GM19372 (cell line): Measurements from ENCODE around the gene TMEM121.

ENCODE experiments used
- ATAC-seq: cut with Tn5 transposase; IDR thresholded peaks from one replicate; pipeline ENCODE4 v1.9.1; 2021; ENCODE audit warnings: mild to moderate bottlenecking, low read depth, moderate library complexity; ENCODE audit not compliant: unreplicated experiment

The TMEM121 gene

GRCh38 chr14:105527381-105527825, 1.0 kb downstream of the TMEM121 start:
- no peak for ATAC-seq

GRCh38 chr14:105527826-105528585, 1.6 kb downstream of the TMEM121 start:
- peak; percentile 61 for ATAC-seq

- no peak for ATAC-seq
Observed at GRCh38 chr14:105528586-105529318, 2.4 kb downstream of the TMEM121 start.

- ATAC-seq: no peak
Observed at GRCh38 chr14:105529319-105529568, 2.9 kb downstream of the TMEM121 start.

- no peak for ATAC-seq
Observed at GRCh38 chr14:105529569-105530284, 3.3 kb downstream of the TMEM121 start.

- no peak for ATAC-seq
Observed at GRCh38 chr14:105530285-105531087, 4.1 kb downstream of the TMEM121 start.

GRCh38 chr14:105531088-105531893, 4.9 kb downstream of the TMEM121 start:
- ATAC-seq: no peak

GRCh38 chr14:105531894-105532623, 5.7 kb downstream of the TMEM121 start:
- no peak for ATAC-seq

- no peak for ATAC-seq
Observed at GRCh38 chr14:105532735-105533141, 6.4 kb downstream of the TMEM121 start.

GRCh38 chr14:105533391-105533790, 7.0 kb downstream of the TMEM121 start:
- ATAC-seq: no peak

GRCh38 chr14:105533811-105534498, 7.6 kb downstream of the TMEM121 start:
- ATAC-seq: no peak

- ATAC-seq: no peak
Observed at GRCh38 chr14:105534586-105534985, 8.2 kb downstream of the TMEM121 start.

- no peak for ATAC-seq
Observed at GRCh38 chr14:105536051-105536450, 9.7 kb downstream of the TMEM121 start.

- no peak for ATAC-seq
Observed at GRCh38 chr14:105536691-105537579, 10.6 kb downstream of the TMEM121 start.

- no peak for ATAC-seq
Observed at GRCh38 chr14:105537580-105538474, 11.4 kb downstream of the TMEM121 start.

GRCh38 chr14:105538481-105539049, 12.2 kb downstream of the TMEM121 start:
- ATAC-seq: no peak
